Muscle layer of colon (tissue), 2 donors: ENCODE results near the gene SORL1.

Source experiments
- H3K27ac ChIP-seq: one replicate; pipeline ENCODE4 v1.7.0; 2013; ENCODE audit warnings: low read depth, mild to moderate bottlenecking, low read length, moderate library complexity
- H3K27me3 ChIP-seq, 2 donors: one replicate each; pipeline ENCODE4 v1.7.0; 2013; ENCODE audit warnings: low read length in 2 of 2, mild to moderate bottlenecking in 2 of 2; ENCODE audit not compliant: insufficient read depth in 2 of 2, control insufficient read depth in 1 of 2
- H3K36me3 ChIP-seq: one replicate; pipeline ENCODE4 v1.7.0; 2013; ENCODE audit warnings: mild to moderate bottlenecking, low read length; ENCODE audit not compliant: insufficient read depth
- H3K4me1 ChIP-seq: one replicate; pipeline ENCODE4 v1.7.0; 2013; ENCODE audit warnings: mild to moderate bottlenecking, low read length; ENCODE audit not compliant: insufficient read depth
- H3K4me3 ChIP-seq, 2 donors: one replicate each; pipeline ENCODE4 v1.7.0; 2013; ENCODE audit warnings: low read length in 2 of 2, low read depth in 1 of 2, mild to moderate bottlenecking in 1 of 2, moderate library complexity in 1 of 2
- H3K9ac ChIP-seq: one replicate; pipeline ENCODE4 v1.7.0; 2013; ENCODE audit warnings: low read length
- H3K9me3 ChIP-seq: one replicate; pipeline ENCODE4 v1.7.0; 2013; ENCODE audit warnings: mild to moderate bottlenecking, low read length
- donor health status: abdominal sarcoma.
- donor health status: Adenocarcinoma of cecum.

SORL1 gene

GRCh38 chr11:121538054-121538453 is 85.9 kb downstream of the SORL1 start:
- Histone ChIP-seq H3K9ac (no peak overlapping the region), H3K4me3 (no peak overlapping the region), H3K36me3 (no peaks in the 10 kb centered on the region), H3K4me1 (no peaks in the 10 kb centered on the region), H3K27me3 (no peaks in the 10 kb centered on the region), H3K27ac (no peak overlapping the region), H3K9me3 (no peaks in the 10 kb centered on the region)

- Histone ChIP-seq H3K9me3 (no peaks in the 10 kb centered on the region), H3K27ac (no peak overlapping the region), H3K4me1 (no peaks in the 10 kb centered on the region), H3K36me3 (no peaks in the 10 kb centered on the region), H3K4me3 (no peak overlapping the region), H3K9ac (no peak overlapping the region), H3K27me3 (no peaks in the 10 kb centered on the region)
Observed at GRCh38 chr11:121539000-121539399, 86.9 kb downstream of the SORL1 start.

- H3K9ac ChIP-seq = no peak overlapping the region
- H3K4me3 ChIP-seq = no peak overlapping the region
- no peaks in the 10 kb centered on the region for H3K9me3 ChIP-seq
- H3K36me3 ChIP-seq = peaks cover 8% of the 10 kb centered on the region
- no peak overlapping the region for H3K27ac ChIP-seq
- no peaks in the 10 kb centered on the region for H3K4me1 ChIP-seq
- no peaks in the 10 kb centered on the region for H3K27me3 ChIP-seq
Observed at GRCh38 chr11:121540627-121541026, 88.5 kb downstream of the SORL1 start.

- no peaks in the 10 kb centered on the region for H3K9me3 ChIP-seq
- no peak overlapping the region for H3K27ac ChIP-seq
- H3K4me1 ChIP-seq = no peaks in the 10 kb centered on the region
- H3K4me3 ChIP-seq = no peak overlapping the region
- H3K9ac ChIP-seq = no peak overlapping the region
- H3K36me3 ChIP-seq = peaks cover 8% of the 10 kb centered on the region
- H3K27me3 ChIP-seq = no peaks in the 10 kb centered on the region
Observed at GRCh38 chr11:121543836-121544380, 91.8 kb downstream of the SORL1 start.

GRCh38 chr11:121544956-121545355 is 92.8 kb downstream of the SORL1 start:
- Histone ChIP-seq H3K27ac (no peak overlapping the region), H3K9ac (no peak overlapping the region), H3K4me1 (no peaks in the 10 kb centered on the region), H3K27me3 (no peaks in the 10 kb centered on the region), H3K36me3 (peaks cover 8% of the 10 kb centered on the region), H3K9me3 (no peaks in the 10 kb centered on the region), H3K4me3 (no peak overlapping the region)

GRCh38 chr11:121547574-121547973 is 95.5 kb downstream of the SORL1 start:
- no peaks in the 10 kb centered on the region for H3K9me3 ChIP-seq
- H3K9ac ChIP-seq = no peak overlapping the region
- no peak overlapping the region for H3K4me3 ChIP-seq
- peaks cover 8% of the 10 kb centered on the region for H3K36me3 ChIP-seq
- no peaks in the 10 kb centered on the region for H3K4me1 ChIP-seq
- H3K27ac ChIP-seq = no peak overlapping the region
- no peaks in the 10 kb centered on the region for H3K27me3 ChIP-seq

GRCh38 chr11:121550247-121551030 is 98.3 kb downstream of the SORL1 start:
- no peak overlapping the region for H3K27ac ChIP-seq
- no peaks in the 10 kb centered on the region for H3K27me3 ChIP-seq
- no peak overlapping the region for H3K9ac ChIP-seq
- H3K4me1 ChIP-seq = no peaks in the 10 kb centered on the region
- H3K36me3 ChIP-seq = no peaks in the 10 kb centered on the region
- no peak overlapping the region for H3K4me3 ChIP-seq
- H3K9me3 ChIP-seq = no peaks in the 10 kb centered on the region

GRCh38 chr11:121551463-121551862 is 99.3 kb downstream of the SORL1 start:
- Histone ChIP-seq H3K4me1 (no peaks in the 10 kb centered on the region), H3K4me3 (no peak overlapping the region), H3K27me3 (no peaks in the 10 kb centered on the region), H3K9me3 (no peaks in the 10 kb centered on the region), H3K27ac (no peak overlapping the region), H3K36me3 (no peaks in the 10 kb centered on the region), H3K9ac (no peak overlapping the region)

GRCh38 chr11:121552154-121552553 is 100.0 kb downstream of the SORL1 start:
- H3K4me1 ChIP-seq = no peaks in the 10 kb centered on the region
- no peaks in the 10 kb centered on the region for H3K9me3 ChIP-seq
- no peaks in the 10 kb centered on the region for H3K27me3 ChIP-seq
- H3K4me3 ChIP-seq = no peak overlapping the region
- H3K9ac ChIP-seq = no peak overlapping the region
- H3K27ac ChIP-seq = no peak overlapping the region
- H3K36me3 ChIP-seq = no peaks in the 10 kb centered on the region

- Histone ChIP-seq H3K27me3 (no peaks in the 10 kb centered on the region), H3K9me3 (no peaks in the 10 kb centered on the region), H3K27ac (no peak overlapping the region), H3K4me3 (no peak overlapping the region), H3K36me3 (no peaks in the 10 kb centered on the region), H3K4me1 (no peaks in the 10 kb centered on the region), H3K9ac (no peak overlapping the region)
Observed at GRCh38 chr11:121552644-121553043, 100.5 kb downstream of the SORL1 start.

GRCh38 chr11:121553389-121553788 is 101.3 kb downstream of the SORL1 start:
- no peaks in the 10 kb centered on the region for H3K36me3 ChIP-seq
- H3K27ac ChIP-seq = no peak overlapping the region
- no peaks in the 10 kb centered on the region for H3K27me3 ChIP-seq
- no peaks in the 10 kb centered on the region for H3K4me1 ChIP-seq
- H3K4me3 ChIP-seq = no peak overlapping the region
- no peaks in the 10 kb centered on the region for H3K9me3 ChIP-seq
- H3K9ac ChIP-seq = no peak overlapping the region

GRCh38 chr11:121553806-121554205 is 101.7 kb downstream of the SORL1 start:
- no peak overlapping the region for H3K27ac ChIP-seq
- H3K4me1 ChIP-seq = no peaks in the 10 kb centered on the region
- H3K36me3 ChIP-seq = peaks cover 3% of the 10 kb centered on the region

More at GRCh38 chr11:121553806-121554205, 101.7 kb downstream of the SORL1 start:
- H3K9me3 ChIP-seq = no peaks in the 10 kb centered on the region
- no peak overlapping the region for H3K9ac ChIP-seq
- no peak overlapping the region for H3K4me3 ChIP-seq
- no peaks in the 10 kb centered on the region for H3K27me3 ChIP-seq
